Measurements from ENCODE around the gene PEPD. TPM values are rescaled to one million over a fixed set of nuclear protein-coding genes. Genes with fewer than 3 reads are reported as not detected.

The PEPD gene
- total and polyA plus RNA-seq, 4 donors, result 37.3 to 211 (median 117) TPM

DNA sequence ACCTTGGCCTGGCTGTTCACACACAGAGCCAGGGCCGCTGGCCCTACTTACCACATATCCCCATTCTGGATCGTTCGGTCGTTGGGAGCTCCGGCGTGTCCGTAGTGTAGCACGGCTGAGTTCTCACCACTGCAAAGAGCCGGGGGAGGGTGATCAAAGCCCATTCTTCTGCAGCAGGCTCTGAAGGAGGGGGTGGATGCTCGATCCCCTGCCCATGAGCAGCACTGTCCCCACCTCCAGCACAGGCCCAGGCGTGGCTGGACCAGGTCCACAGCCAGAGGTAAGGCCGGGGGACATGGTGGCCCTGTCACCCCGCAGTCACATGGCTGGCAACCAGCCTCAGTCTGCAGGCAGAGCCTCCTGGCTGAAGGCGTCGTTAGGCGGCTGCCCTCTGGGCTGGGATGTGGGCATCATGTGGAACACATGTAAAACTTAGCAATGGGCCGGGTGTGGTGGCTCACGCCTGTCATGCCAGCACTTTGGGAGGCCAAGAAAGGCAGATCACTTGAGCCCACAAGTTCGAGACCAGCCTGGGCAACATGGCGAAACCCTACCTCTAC lies 109.9 kb downstream of the PEPD start (continued):
- TF ChIP-seq, protein P1, sequence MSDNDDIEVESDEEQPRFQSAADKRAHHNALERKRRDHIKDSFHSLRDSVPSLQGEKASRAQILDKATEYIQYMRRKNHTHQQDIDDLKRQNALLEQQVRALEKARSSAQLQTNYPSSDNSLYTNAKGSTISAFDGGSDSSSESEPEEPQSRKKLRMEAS (IDR thresholded peaks at IDR 0.05), result no peak
- TF ChIP-seq REST (IDR thresholded peaks at IDR 0.05), result no peak
- TF ChIP-seq, protein P2, sequence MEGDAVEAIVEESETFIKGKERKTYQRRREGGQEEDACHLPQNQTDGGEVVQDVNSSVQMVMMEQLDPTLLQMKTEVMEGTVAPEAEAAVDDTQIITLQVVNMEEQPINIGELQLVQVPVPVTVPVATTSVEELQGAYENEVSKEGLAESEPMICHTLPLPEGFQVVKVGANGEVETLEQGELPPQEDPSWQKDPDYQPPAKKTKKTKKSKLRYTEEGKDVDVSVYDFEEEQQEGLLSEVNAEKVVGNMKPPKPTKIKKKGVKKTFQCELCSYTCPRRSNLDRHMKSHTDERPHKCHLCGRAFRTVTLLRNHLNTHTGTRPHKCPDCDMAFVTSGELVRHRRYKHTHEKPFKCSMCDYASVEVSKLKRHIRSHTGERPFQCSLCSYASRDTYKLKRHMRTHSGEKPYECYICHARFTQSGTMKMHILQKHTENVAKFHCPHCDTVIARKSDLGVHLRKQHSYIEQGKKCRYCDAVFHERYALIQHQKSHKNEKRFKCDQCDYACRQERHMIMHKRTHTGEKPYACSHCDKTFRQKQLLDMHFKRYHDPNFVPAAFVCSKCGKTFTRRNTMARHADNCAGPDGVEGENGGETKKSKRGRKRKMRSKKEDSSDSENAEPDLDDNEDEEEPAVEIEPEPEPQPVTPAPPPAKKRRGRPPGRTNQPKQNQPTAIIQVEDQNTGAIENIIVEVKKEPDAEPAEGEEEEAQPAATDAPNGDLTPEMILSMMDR (IDR thresholded peaks at IDR 0.05; ENCODE audit: low read depth, low read length, missing input control), result no peak
- no peak for TF ChIP-seq HNF4G (IDR thresholded peaks at IDR 0.05)

DNA sequence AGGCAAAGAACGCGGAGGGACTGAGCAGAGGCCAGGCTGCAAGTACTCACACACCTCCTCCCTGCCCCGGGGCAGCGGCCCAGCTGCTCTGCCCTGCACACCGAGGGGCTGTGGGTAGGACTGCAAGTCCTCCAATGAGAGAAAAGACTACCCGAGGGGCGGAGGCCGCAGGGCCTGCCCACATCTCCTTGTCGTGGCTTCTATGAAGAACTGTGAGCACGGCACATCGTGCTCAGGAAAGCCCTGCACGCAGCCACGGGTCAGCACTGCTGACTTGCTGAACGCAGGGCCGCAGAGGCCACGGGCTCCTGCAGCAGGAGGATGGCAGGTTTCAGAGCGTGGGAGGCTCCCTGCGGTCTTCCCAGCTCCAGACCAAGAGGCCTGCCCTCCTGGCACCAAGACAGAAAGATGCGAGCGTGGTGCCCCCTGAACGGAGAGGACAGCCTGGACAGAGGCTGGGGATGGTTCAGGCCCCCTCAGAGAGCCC lies 110.6 kb downstream of the PEPD start:
- Histone ChIP-seq H3K4me1 (ENCODE audit: control insufficient read depth in 4 of 4, insufficient read depth in 4 of 4, low read length in 3 of 4) (peaks cover 5 to 33% (median 20%) of the 10 kb centered on the region in 4 donors), H3K27me3 (ENCODE audit: control insufficient read depth in 4 of 4, insufficient read depth in 4 of 4, low read length in 3 of 4) (no peaks in the 10 kb centered on the region), H3K9ac (ENCODE audit: low read depth in 1 of 2, low read length in 2 of 2) (no peak overlapping the region), H3K27ac (ENCODE audit: low read depth in 1 of 2, low read length in 2 of 2) (peak overlapping the region; percentile 28 to 38), H3K4me3 (ENCODE audit: low read depth in 1 of 3, low read length in 3 of 3) (no peak overlapping the region), H3K36me3 (ENCODE audit: control insufficient read depth in 4 of 4, insufficient read depth in 3 of 4, low read depth in 1 of 4, low read length in 3 of 4) (peaks cover 0 to 4% (median 2%) of the 10 kb centered on the region in 4 donors), H3K9me3 (ENCODE audit: control insufficient read depth in 4 of 4, low read length in 3 of 4) (no peaks in the 10 kb centered on the region)
- peak in 1 of 2 donors; percentile 20 for TF ChIP-seq HNF4A (conservative IDR thresholded peaks at IDR 0.05)
- no peak for TF ChIP-seq FOXA2 (IDR thresholded peaks at IDR 0.05)
- TF ChIP-seq, protein P2 (IDR thresholded peaks at IDR 0.05; ENCODE audit: low read depth, low read length, missing input control), result no peak
- TF ChIP-seq RAD21 (IDR thresholded peaks at IDR 0.05), result no peak
- no peak for TF ChIP-seq NR2F2 (IDR thresholded peaks at IDR 0.05)
- TF ChIP-seq FOXA1 (IDR thresholded peaks at IDR 0.05), result no peak
- no peak for TF ChIP-seq EGR1 (IDR thresholded peaks at IDR 0.05; ENCODE audit: low read depth in 2 of 2)
- peak in 1 of 2 donors; percentile 27 for TF ChIP-seq RXRA (IDR thresholded peaks at IDR 0.05)
- no peak for TF ChIP-seq JUND (IDR thresholded peaks at IDR 0.05)
- no peak for TF ChIP-seq SP1 (IDR thresholded peaks at IDR 0.05)
- TF ChIP-seq, protein P3, sequence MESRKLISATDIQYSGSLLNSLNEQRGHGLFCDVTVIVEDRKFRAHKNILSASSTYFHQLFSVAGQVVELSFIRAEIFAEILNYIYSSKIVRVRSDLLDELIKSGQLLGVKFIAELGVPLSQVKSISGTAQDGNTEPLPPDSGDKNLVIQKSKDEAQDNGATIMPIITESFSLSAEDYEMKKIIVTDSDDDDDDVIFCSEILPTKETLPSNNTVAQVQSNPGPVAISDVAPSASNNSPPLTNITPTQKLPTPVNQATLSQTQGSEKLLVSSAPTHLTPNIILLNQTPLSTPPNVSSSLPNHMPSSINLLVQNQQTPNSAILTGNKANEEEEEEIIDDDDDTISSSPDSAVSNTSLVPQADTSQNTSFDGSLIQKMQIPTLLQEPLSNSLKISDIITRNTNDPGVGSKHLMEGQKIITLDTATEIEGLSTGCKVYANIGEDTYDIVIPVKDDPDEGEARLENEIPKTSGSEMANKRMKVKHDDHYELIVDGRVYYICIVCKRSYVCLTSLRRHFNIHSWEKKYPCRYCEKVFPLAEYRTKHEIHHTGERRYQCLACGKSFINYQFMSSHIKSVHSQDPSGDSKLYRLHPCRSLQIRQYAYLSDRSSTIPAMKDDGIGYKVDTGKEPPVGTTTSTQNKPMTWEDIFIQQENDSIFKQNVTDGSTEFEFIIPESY (IDR thresholded peaks at IDR 0.05), result no peak
- TF ChIP-seq, protein P1 (IDR thresholded peaks at IDR 0.05), result no peak
- no peak for DNase-seq (ENCODE audit: low spot score)
- 52% methylated on average over 21 of the region's 21 CpGs for WGBS

Measured in liver (tissue), 9 donors.